Stimulated activated CD8-positive, alpha-beta memory T cell treated with anti-CD3 and anti-CD28 coated beads, Interleukin-12 subunit alpha, Interleukin-12 subunit beta, amount 100 ng/mL, for 24 hours (primary cell): ENCODE results near the gene DSCAM.

ENCODE experiments used
- DNase-seq: peaks from one replicate; pipeline ENCODE4 v3.0.0-alpha.2; 2020; ENCODE audit errors: extremely low read depth

DSCAM gene

DNA sequence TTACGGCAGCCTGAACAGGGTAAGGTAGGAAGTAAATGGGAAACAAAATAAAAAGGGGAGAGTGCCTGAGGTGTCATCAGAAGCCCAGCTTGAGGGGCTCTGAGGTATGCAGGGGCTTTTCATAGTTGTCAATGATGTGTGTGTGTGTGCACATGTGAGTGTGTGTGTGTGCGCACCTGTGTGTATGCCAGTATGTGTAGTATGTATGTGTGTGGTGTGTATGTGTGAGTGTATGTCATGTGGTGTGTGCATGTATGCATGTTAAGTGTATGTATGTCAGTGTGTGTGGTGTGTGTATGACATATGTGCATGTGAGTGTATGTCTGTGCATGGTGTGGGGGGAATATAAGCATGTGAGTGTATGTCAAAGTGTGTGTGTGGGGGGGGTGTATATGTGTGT is 184.1 kb downstream of the DSCAM start:
- no peak for DNase-seq

GRCh38 chr21:40660461-40660860 is 186.5 kb downstream of the DSCAM start:
- no peak for DNase-seq

DNA sequence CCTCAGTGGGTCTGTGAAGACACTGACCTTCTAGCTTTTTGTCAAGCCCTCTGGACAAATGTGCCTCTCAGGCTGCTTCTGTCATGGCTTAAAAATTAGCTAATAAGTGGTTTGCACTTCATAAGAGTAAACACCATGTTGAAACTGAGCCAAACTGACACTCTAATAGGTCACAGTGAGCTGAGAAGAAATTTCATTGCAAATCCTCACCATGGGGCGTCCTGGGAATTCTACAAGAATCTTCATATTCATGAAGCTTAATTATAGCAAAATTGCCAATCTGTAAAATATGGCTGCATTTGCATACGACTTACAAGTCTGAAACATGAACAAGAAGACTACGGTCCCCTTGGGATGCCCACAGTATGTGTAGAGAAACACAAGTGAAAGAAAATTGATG is 188.6 kb downstream of the DSCAM start:
- no peak for DNase-seq

GRCh38 chr21:40652436-40652835 is 194.5 kb downstream of the DSCAM start:
- no peak for DNase-seq

- DNase-seq, result no peak
Observed at GRCh38 chr21:40647706-40648105, 199.3 kb downstream of the DSCAM start.

- no peak for DNase-seq
Observed at GRCh38 chr21:40646651-40647050, 200.3 kb downstream of the DSCAM start.

DNA sequence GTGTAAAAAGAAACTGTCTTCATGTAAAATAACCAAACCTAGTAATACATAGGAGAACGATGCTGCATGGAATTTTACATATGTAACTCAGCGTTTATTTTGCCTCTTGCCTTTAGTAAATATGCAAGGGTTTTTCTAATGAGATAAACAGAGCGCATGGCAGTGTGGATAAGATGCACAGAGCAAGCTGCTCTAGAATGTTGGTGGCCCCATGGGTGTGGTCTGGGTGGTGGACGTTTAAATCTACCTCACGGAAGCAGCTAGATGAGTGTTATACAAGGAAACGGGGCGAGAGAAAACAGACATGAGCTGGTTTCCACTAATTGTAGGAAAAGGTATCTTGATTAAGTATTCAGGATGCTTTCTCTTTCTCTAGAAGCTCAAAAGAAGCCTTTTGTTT is 205.9 kb downstream of the DSCAM start:
- DNase-seq, result no peak

DNA sequence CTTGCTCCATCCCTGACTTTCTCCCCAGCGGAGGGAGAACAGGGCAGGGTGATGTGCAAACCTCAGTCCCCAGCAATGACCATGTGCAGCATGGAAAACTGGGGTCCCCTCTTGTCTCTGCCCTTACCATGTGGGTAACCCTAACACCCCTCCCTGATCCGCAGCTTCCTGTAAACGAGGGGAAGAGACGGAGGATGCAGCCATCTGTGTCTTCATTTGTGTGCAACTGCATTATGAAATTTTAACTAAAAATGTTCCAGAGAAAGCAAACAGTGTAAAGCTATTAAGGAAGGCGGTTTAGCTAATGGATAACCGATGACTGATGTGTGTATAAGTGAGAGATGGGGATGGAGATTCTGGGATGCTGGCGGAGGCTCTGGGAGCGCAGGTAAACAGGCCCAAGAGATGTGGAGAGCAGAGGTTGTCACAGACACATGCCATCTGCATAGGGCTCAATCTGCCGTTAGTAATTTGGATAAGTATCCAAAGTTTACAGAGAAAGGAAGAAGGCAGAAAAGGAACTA is 206.6 kb downstream of the DSCAM start:
- no peak for DNase-seq

- DNase-seq, result no peak
Observed at GRCh38 chr21:40639616-40640194, 207.3 kb downstream of the DSCAM start.

DNA sequence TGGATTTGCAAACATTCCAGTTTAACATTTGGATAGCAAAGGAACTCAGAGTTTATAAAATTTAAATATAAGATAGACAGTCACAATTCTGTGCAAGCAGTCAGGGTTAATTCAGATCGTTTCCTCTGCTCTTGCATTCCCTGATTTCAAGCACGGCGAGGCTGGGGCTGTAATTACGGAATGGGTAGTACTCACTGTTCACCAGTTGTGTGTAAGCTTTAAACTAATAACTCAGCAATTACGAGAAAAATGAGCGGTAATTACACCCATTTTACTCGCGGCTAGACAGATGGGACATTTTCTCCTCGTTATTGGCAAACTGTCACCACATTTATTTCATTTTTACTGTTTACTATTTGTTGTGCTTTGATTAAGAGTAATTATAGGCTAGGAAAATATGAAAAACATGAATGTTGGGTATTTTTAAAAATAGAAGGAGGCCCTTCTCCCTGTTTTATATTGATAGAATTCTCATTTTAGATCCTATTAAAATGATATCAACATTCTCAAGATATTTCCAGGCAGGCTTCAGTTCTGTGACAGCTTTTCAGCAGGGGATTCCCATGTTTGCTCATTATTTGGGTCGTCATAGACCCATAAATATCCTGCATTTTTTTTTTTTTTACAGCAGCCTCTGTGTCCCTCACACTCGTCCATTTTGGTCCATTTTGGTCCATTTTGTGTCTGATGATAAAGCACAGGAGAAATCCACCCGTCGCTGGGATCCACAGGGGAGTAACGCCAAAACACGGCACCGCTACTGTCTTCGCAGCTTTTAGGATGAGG is 208.3 kb downstream of the DSCAM start:
- no peak for DNase-seq

DNA sequence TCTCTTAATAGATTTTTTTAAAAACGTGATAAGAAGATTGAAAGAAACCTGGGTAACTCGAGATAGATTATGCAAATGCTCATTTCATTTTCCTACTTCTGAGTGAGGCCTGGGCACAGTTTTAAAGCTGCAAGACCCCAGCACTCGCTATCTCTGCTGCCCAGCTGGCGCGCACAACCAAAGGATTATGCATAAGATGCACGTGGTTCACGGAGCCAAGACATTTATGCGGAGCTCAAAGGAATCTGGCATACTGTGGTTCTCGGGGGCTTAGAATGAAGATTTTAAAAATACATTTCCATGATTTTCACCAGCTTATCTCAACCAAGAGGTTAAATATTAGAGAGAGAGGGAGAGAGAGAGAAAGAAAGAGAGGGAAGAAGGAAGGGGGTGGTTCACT is 210.9 kb downstream of the DSCAM start:
- no peak for DNase-seq

DNA sequence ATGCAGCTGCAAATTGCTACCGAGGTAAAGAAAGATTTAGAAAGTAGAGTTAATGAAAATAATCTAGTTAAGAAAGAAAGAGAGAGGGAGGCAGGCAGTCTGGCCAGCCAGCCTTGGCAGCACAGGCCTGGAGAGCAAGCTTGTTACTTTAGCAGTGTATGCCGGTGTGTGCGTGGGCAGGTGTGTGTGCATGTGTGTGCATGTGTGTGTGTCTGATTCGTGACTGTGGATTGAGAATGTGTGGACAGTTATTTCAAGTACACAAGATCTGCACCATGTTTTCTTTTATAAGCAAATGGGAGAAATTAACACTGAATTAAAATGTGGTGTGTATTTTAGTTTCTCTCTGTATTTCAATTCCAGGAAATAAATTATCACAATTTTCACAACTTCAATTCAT is 211.6 kb downstream of the DSCAM start:
- no peak for DNase-seq

DNA sequence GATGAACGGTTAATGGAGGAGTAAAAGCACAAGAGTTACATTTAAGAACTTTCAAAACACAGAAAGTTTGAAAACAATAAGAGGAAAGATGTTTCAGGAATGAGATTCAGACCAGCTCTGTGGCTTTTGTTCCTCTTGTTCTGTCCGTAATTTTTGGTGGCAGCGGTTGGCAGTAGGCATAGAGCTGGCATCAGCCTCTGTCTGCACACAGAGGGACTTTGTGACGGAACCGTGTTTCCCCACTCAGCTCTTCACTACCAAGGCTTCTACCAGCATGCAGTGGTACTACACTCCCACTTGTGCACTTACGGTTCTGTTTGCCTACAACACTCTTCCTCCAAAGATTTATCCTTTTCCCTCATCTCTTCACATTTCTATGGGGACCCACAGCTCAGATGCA is 212.8 kb downstream of the DSCAM start:
- no peak for DNase-seq

- DNase-seq, result no peak
Observed at GRCh38 chr21:40633048-40633447, 213.9 kb downstream of the DSCAM start.

DNA sequence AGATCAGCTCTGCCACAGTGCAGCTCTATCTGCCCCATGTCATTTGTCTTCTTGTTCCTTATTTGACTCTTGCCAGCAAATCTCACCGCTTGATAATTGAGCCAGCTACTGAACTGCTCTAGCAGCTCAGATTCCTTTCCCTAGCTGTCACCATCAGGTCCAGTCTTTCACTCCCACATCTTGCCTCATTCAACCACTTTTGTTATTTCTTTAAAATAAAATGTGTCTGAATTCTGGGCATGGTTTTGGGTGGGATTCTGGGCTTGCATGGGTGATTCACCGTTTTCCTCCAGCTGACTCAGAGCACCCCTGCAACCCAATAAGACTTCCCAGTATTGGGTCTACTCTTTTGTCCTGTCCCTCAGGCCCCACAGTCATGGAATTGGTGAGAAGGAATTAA is 215.7 kb downstream of the DSCAM start:
- no peak for DNase-seq

DNA sequence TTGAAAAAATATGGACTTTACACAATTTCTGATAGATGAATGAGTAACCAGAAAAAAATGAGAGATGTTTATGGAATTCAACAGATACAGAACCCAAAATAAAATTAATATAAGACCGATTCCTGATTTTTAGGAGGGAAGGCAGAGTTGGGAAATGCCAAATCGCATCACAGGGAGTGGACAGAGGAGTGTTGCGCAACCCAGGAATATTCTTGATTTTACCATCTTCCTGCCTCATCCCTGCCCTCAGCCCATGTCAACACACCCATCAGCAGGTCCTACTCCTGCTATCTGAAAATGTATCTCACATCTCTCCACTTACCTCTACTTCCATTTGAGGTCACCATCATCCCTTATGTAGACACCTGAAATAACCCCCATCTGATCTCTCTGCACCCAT is 221.0 kb downstream of the DSCAM start:
- no peak for DNase-seq

GRCh38 chr21:40623528-40623927 is 223.4 kb downstream of the DSCAM start:
- DNase-seq, result no peak

DNA sequence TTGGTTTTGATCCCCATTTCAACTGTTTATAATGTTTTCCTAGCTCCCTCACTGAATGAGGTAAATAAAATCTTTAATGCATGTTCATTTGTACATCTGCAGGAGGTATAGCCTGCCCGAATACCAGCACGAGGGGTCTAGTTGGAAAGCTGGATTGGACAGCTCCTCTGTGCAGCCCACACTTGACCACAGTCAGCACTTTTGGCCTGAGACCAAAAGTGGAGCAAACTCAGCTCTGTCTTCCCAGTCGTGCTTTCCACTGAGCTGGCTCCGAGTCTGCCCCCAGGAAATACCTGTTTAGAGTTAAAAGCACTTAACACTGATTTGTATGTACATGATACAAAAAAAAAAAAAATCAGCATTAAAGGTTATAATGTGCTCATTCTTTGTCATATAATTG is 224.4 kb downstream of the DSCAM start:
- no peak for DNase-seq

GRCh38 chr21:40620386-40621145 is 226.4 kb downstream of the DSCAM start:
- no peak for DNase-seq

- no peak for DNase-seq
Observed at GRCh38 chr21:40618191-40618973, 228.6 kb downstream of the DSCAM start.

GRCh38 chr21:40616377-40616704 is 230.6 kb downstream of the DSCAM start:
- DNase-seq, result no peak
